Mesenchymal stem cell (in vitro differentiated cells and primary cell): ENCODE measurements around the gene LCLAT1.

ENCODE experiments used
- DNase-seq: peaks from one replicate; pipeline ENCODE4 v3.0.0-alpha.2; 2013
- H2AFZ ChIP-seq: one replicate; pipeline ENCODE4 v1.6.1; 2013; ENCODE audit warnings: low read depth, mild to moderate bottlenecking, control low read depth, inconsistent platforms, low read length, moderate library complexity
- H2AK5ac ChIP-seq: 2 replicates; pipeline ENCODE4 v1.6.1; 2013; ENCODE audit warnings: low read length, moderate library complexity, mild to moderate bottlenecking, inconsistent platforms; ENCODE audit not compliant: severe bottlenecking
- H2BK120ac ChIP-seq: one replicate; pipeline ENCODE4 v1.6.1; 2013; ENCODE audit warnings: low read depth, mild to moderate bottlenecking, inconsistent platforms, low read length, moderate library complexity
- H2BK12ac ChIP-seq, 2 experiments: one replicate each; pipeline ENCODE4 v1.6.1; 2013; ENCODE audit warnings: inconsistent platforms in 2 of 2, low read length in 2 of 2, mild to moderate bottlenecking in 2 of 2, moderate library complexity in 2 of 2, control low read depth in 1 of 2
- H2BK15ac ChIP-seq: one replicate; pipeline ENCODE4 v1.6.1; 2013; ENCODE audit warnings: mild to moderate bottlenecking, low read depth, inconsistent platforms; ENCODE audit not compliant: poor library complexity, severe bottlenecking
- H2BK5ac ChIP-seq: 2 replicates; pipeline ENCODE4 v1.6.1; 2013; ENCODE audit warnings: low read depth, mild to moderate bottlenecking, low read length, control low read depth, inconsistent platforms; ENCODE audit not compliant: poor library complexity, severe bottlenecking
- H3K14ac ChIP-seq, 2 experiments: one replicate each; pipeline ENCODE4 v1.6.1; 2013; ENCODE audit warnings: inconsistent platforms in 2 of 2, low read length in 2 of 2, control low read depth in 1 of 2, mild to moderate bottlenecking in 1 of 2, moderate library complexity in 1 of 2
- H3K18ac ChIP-seq, 2 experiments: one replicate each; pipeline ENCODE4 v1.6.1; 2013; ENCODE audit warnings: inconsistent platforms in 2 of 2, low read length in 2 of 2, control low read depth in 1 of 2, low read depth in 1 of 2, mild to moderate bottlenecking in 1 of 2
- H3K23ac ChIP-seq, 2 experiments: one replicate each; pipeline ENCODE4 v1.6.1; 2013; ENCODE audit warnings: inconsistent platforms in 2 of 2, low read length in 2 of 2, mild to moderate bottlenecking in 2 of 2, moderate library complexity in 2 of 2, control low read depth in 1 of 2
- H3K27ac ChIP-seq: 2 replicates; pipeline ENCODE4 v1.5.1; 2013; ENCODE audit warnings: mild to moderate bottlenecking, moderate library complexity, low read length, control low read depth, inconsistent platforms; ENCODE audit not compliant: poor library complexity, severe bottlenecking
- H3K27me3 ChIP-seq, 2 experiments: 2 replicates each; pipeline versions ENCODE4 v1.6.1 to v1.7.0; 2013; ENCODE audit warnings: low read length in 2 of 2, mild to moderate bottlenecking in 2 of 2, moderate library complexity in 2 of 2, control low read depth in 1 of 2, inconsistent platforms in 1 of 2; ENCODE audit not compliant: control insufficient read depth in 1 of 2, insufficient read depth in 1 of 2
- H3K36me3 ChIP-seq, 2 experiments: 2 replicates each; pipeline versions ENCODE4 v1.6.1 to v1.7.0; 2013; ENCODE audit warnings: low read length in 2 of 2, control low read depth in 1 of 2, inconsistent platforms in 1 of 2, low read depth in 1 of 2, mild to moderate bottlenecking in 1 of 2; ENCODE audit not compliant: insufficient read depth in 2 of 2, control insufficient read depth in 1 of 2
- H3K4ac ChIP-seq, 2 experiments: one replicate each; pipeline ENCODE4 v1.6.1; 2013; ENCODE audit warnings: inconsistent platforms in 2 of 2, low read length in 2 of 2, mild to moderate bottlenecking in 2 of 2, moderate library complexity in 2 of 2, control low read depth in 1 of 2, low read depth in 1 of 2
- H3K4me1 ChIP-seq: 2 replicates; pipeline ENCODE4 v1.6.1; 2013; ENCODE audit warnings: low read depth, low read length, control low read depth; ENCODE audit not compliant: control insufficient read depth, insufficient read depth
- H3K4me2 ChIP-seq: 2 replicates; pipeline ENCODE4 v1.6.1; 2013; ENCODE audit warnings: low read length, mild to moderate bottlenecking, inconsistent platforms; ENCODE audit not compliant: poor library complexity, severe bottlenecking
- H3K4me3 ChIP-seq, 2 experiments: 2 replicates each; pipeline versions ENCODE4 v1.5.1 to v1.7.0; 2013; ENCODE audit warnings: low read length in 2 of 2, mild to moderate bottlenecking in 2 of 2, control low read depth in 1 of 2, low read depth in 1 of 2; ENCODE audit not compliant: insufficient read depth in 1 of 2
- H3K79me1 ChIP-seq: replicated peaks from 2 replicates; pipeline ENCODE4 v1.6.1; 2013; ENCODE audit warnings: mild to moderate bottlenecking, control low read depth, low read length, inconsistent platforms; ENCODE audit not compliant: poor library complexity, severe bottlenecking
- H3K9ac ChIP-seq: 2 replicates; pipeline ENCODE4 v1.7.0; 2013; ENCODE audit warnings: mild to moderate bottlenecking, low read length, moderate library complexity
- H3K9me3 ChIP-seq: 2 replicates; pipeline ENCODE4 v1.7.0; 2013; ENCODE audit warnings: mild to moderate bottlenecking, low read length; ENCODE audit not compliant: control insufficient read depth
- H4K8ac ChIP-seq: one replicate; pipeline ENCODE4 v1.6.1; 2013; ENCODE audit warnings: inconsistent platforms, mild to moderate bottlenecking, low read length, moderate library complexity
- H4K91ac ChIP-seq: one replicate; pipeline ENCODE4 v1.6.1; 2013; ENCODE audit warnings: mild to moderate bottlenecking, low read length, inconsistent platforms
- WGBS: methylation state at CpG from one replicate; pipeline ENCODE4 v1.1.7; 2013; ENCODE audit warnings: mixed read lengths; 5-methylcytosine and 5-hydroxymethylcytosine counted together

Gene LCLAT1

DNA sequence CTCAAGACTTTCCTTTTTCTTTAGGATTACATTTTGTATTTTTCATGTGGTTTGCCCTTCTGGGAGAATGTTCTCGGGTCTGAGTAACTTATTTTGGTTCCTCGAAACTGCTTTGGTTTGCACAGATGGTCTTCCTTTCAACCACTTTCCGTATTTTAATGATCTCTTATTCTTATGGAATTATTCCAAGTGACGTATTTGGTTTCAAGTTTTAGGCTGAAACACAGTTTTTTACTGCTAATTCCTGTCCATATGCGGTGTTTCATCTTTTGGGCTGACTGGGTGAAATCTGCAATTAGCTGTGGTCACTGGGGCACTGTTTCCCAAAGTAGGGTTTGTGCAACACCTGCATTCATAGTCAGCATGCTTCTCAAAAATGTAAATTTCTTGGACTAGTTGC lies 237.5 kb downstream of the LCLAT1 start:
- H3K36me3 ChIP-seq: no peaks in the 10 kb centered on the region
- DNase-seq: no peak
- no peak overlapping the region for H3K14ac ChIP-seq
- no peak overlapping the region for H4K8ac ChIP-seq
- H3K9me3 ChIP-seq: no peaks in the 10 kb centered on the region
- H3K4ac ChIP-seq: no peak overlapping the region
- H3K4me2 ChIP-seq: no peak overlapping the region
- no peaks in the 10 kb centered on the region for H3K4me1 ChIP-seq
- H2BK120ac ChIP-seq: no peak overlapping the region
- 89% methylated on average over 5 of the region's 5 CpGs for WGBS
- no peak overlapping the region for H2BK15ac ChIP-seq
- H2AK5ac ChIP-seq: no peak overlapping the region
- no peaks in the 10 kb centered on the region for H3K79me1 ChIP-seq
- no peak overlapping the region for H2BK5ac ChIP-seq
- H3K27ac ChIP-seq: no peak overlapping the region
- H3K9ac ChIP-seq: no peak overlapping the region
- H2BK12ac ChIP-seq: no peak overlapping the region
- peaks cover 0 to 9% of the 10 kb centered on the region in 2 experiments for H3K27me3 ChIP-seq
- H3K18ac ChIP-seq: no peak overlapping the region
- H2AFZ ChIP-seq: no peak overlapping the region
- no peak overlapping the region for H3K4me3 ChIP-seq
- no peak overlapping the region for H3K23ac ChIP-seq
- H4K91ac ChIP-seq: no peak overlapping the region

- H2BK12ac ChIP-seq: no peak overlapping the region
- no peak overlapping the region for H2AK5ac ChIP-seq
- H2BK15ac ChIP-seq: no peak overlapping the region
- no peaks in the 10 kb centered on the region for H3K4me1 ChIP-seq
- H3K18ac ChIP-seq: no peak overlapping the region
- H3K4me2 ChIP-seq: no peak overlapping the region
- no peak overlapping the region for H3K4me3 ChIP-seq
- H3K27me3 ChIP-seq: peaks cover 0 to 9% of the 10 kb centered on the region in 2 experiments
- no peaks in the 10 kb centered on the region for H3K79me1 ChIP-seq
- no peak overlapping the region for H3K27ac ChIP-seq
- no peak overlapping the region for H2BK5ac ChIP-seq
- 86% methylated on average over 3 of the region's 3 CpGs for WGBS
- no peak overlapping the region for H2BK120ac ChIP-seq
- H3K14ac ChIP-seq: no peak overlapping the region
- H4K8ac ChIP-seq: no peak overlapping the region
- no peak overlapping the region for H2AFZ ChIP-seq
- no peak overlapping the region for H3K9ac ChIP-seq
- H4K91ac ChIP-seq: no peak overlapping the region
- H3K9me3 ChIP-seq: no peaks in the 10 kb centered on the region
- no peak overlapping the region for H3K23ac ChIP-seq
- DNase-seq: no peak
- no peak overlapping the region for H3K4ac ChIP-seq
- H3K36me3 ChIP-seq: no peaks in the 10 kb centered on the region
These were observed 237.9 kb downstream of the LCLAT1 start for GRCh38 chr2:30684996-30685395.

- Histone ChIP-seq H4K8ac (no peak overlapping the region), H2BK15ac (no peak overlapping the region), H3K14ac (no peak overlapping the region), H2AFZ (no peak overlapping the region), H3K4me1 (no peaks in the 10 kb centered on the region), H3K9me3 (no peaks in the 10 kb centered on the region), H3K23ac (no peak overlapping the region), H3K36me3 (no peaks in the 10 kb centered on the region), H2BK12ac (no peak overlapping the region), H2BK5ac (no peak overlapping the region), H3K18ac (no peak overlapping the region), H3K27me3 (peaks cover 0 to 9% of the 10 kb centered on the region in 2 experiments), H4K91ac (no peak overlapping the region), H3K4ac (no peak overlapping the region), H3K4me3 (no peak overlapping the region), H2AK5ac (no peak overlapping the region), H2BK120ac (no peak overlapping the region), H3K4me2 (no peak overlapping the region), H3K9ac (no peak overlapping the region), H3K79me1 (no peaks in the 10 kb centered on the region), H3K27ac (no peak overlapping the region)
- WGBS: 92% methylated on average over 2 of the region's 2 CpGs
- DNase-seq: no peak
These were observed 239.0 kb downstream of the LCLAT1 start for GRCh38 chr2:30686000-30686399.

GRCh38 chr2:30686669-30687068 lies 239.6 kb downstream of the LCLAT1 start:
- Histone ChIP-seq H2BK120ac (no peak overlapping the region), H3K23ac (no peak overlapping the region), H3K79me1 (no peaks in the 10 kb centered on the region), H3K18ac (no peak overlapping the region), H2BK12ac (no peak overlapping the region), H3K9me3 (no peaks in the 10 kb centered on the region), H3K4me2 (no peak overlapping the region), H2BK5ac (no peak overlapping the region), H4K8ac (no peak overlapping the region), H3K4me3 (no peak overlapping the region), H2AK5ac (no peak overlapping the region), H3K36me3 (no peaks in the 10 kb centered on the region), H3K27me3 (peaks cover 0 to 9% of the 10 kb centered on the region in 2 experiments), H3K14ac (no peak overlapping the region), H3K9ac (no peak overlapping the region), H2AFZ (no peak overlapping the region), H3K4ac (no peak overlapping the region), H3K4me1 (no peaks in the 10 kb centered on the region), H4K91ac (no peak overlapping the region), H3K27ac (no peak overlapping the region), H2BK15ac (no peak overlapping the region)
- WGBS: 87% methylated on average over 3 of the region's 4 CpGs
- no peak for DNase-seq
